HG03095 (cell line): Measurements from ENCODE around the gene LAMB4.

ENCODE experiments used
- ATAC-seq: cut with Tn5 transposase; IDR thresholded peaks from one replicate; pipeline ENCODE4 v1.9.1; 2021; ENCODE audit warnings: moderate library complexity; ENCODE audit not compliant: unreplicated experiment

Gene LAMB4

DNA sequence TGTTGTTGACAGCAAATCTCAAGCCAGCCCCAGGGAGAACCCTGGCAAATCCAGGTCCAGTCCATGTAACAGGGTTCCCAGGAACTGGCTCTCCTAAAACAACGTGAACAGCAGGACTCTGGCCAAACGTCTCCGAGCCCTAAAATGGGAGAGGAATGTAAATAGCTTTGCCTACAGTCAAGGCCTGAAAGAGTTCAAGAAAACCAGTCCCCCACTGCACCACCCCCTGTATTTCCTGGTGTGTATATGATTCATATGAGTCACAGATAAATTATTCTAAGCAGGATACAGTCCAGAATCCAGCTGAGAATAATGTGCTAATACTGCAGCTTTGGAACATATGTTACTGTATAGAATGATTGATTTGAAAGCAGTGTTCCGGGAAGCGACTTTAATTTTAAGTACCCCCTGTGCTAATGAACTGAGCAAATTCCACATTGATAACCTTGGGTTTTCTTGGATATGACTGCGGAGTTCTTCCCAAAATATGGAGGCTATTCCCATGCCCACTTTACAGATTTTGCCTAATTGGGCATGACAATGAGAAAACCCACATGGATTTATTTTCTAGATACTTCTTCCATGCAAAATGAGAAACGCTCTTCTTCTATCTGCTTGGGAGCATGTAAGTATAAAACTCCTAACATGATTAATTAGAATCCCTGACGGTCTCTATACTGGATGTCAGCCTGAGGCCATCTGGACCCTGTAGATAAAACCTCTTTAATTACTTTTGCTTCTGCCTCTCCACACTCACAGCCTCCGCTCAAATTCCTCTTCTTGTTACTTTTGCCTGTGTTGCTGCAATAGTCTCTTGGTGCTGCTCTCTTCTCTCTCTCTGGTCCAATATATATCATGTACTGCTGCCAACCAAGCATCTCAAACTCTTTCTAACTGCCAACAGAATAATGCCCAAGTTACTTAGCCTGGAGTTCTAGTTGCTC, 50.2 kb downstream of the LAMB4 start:
- no peak for ATAC-seq

DNA sequence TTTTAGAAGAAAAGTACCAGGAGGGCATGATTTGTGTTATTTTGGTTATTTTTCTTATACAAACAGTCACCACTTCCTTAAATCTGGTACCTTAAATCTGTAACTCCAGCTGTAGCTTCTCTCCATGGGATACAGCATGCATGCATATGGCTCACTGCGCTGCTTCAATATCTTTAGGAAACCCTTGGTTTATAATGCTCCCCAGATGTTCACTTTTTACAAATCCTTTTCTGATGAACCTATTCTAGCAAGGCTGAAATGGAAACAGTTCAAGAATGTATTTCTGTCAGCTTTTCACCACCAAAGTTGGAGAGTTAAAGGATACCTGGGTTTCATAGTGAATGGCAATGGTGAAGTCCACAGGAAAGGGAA, 50.9 kb downstream of the LAMB4 start:
- no peak for ATAC-seq

DNA sequence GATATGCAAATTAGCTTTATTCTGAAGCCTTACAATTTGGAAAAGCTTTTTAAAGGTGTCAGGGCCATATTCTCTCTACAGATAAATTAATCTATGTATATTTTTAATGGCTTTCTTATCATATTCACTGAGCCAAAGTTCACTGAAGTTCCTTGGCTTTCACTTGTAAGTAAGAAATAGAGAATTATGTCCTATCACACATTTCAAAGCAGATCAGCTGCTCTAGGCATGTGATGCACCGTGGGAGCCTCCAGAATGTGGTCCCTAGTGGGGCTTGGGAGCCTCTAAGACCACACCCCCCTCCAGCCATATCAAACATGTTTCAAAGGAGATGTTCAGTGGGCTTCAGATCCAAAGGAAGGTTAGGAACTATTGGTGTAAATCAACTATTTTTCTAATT, 51.5 kb downstream of the LAMB4 start:
- ATAC-seq = no peak

- no peak for ATAC-seq
Observed at GRCh38 chr7:108078211-108078673, 51.9 kb downstream of the LAMB4 start.

GRCh38 chr7:108077709-108078108, 52.5 kb downstream of the LAMB4 start:
- no peak for ATAC-seq

GRCh38 chr7:108076156-108076555, 54.0 kb downstream of the LAMB4 start:
- no peak for ATAC-seq

- ATAC-seq = no peak
Observed at GRCh38 chr7:108073305-108074070, 56.7 kb downstream of the LAMB4 start.

GRCh38 chr7:108072739-108073138, 57.4 kb downstream of the LAMB4 start:
- no peak for ATAC-seq

DNA sequence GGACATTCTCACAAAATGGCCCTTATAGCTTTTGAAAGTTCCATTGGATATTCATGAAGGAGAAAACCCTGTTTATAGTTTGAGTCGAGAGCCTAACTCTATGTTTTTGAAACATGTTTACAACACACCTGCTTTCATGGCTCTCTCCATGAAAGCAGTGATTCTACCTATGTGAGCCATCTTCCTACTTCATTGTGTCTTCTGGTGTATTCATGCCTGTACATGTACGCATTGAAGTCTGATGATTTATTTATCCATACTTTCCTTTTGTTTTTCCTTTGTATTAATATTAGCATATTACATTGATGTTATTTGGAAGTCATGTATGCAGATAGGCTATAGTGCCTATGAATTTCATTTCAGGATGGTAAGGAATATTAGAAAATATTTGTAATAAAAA, 58.0 kb downstream of the LAMB4 start:
- no peak for ATAC-seq

GRCh38 chr7:108071551-108071950, 58.6 kb downstream of the LAMB4 start:
- ATAC-seq = no peak

DNA sequence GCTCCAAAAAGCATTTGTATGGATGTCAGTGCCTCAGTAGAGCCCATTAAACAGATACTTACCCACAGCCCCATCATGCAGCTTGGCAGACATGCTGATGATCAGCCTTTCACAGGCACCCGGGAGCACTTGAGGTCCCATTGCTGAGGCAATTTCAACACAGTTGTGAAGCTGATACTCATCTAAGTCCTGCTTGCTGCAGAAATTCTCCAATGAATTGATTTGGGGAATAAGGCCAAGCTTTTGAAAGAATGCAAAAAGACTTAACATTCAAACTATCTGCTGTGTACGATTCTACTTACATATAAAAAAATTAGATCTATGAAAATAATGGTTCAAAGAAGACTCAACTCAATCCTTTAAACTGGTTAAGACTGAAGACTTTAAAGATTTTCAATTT, 60.5 kb downstream of the LAMB4 start:
- no peak for ATAC-seq

- no peak for ATAC-seq
Observed at GRCh38 chr7:108067844-108068243, 62.3 kb downstream of the LAMB4 start.

DNA sequence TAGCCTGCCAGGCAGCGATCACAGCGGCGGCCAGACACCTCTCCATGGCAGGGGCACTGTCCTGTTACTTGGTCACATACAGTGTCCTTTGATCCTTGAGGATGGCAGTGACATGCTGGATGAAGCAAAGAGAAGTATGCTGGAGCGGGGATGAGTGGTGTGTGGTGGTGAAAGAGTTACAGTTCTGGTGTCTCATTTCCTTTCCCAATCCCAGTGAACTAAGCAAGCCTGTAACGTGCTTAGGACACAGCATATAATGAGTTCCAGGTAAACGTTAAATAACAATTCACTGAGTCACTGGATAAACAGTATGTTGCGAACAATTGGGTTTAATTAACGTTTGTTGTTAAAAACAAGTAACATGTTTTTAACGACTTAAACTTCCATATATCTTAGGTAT, 63.7 kb downstream of the LAMB4 start:
- ATAC-seq = no peak

GRCh38 chr7:108063520-108063933, 66.6 kb downstream of the LAMB4 start:
- ATAC-seq = no peak

DNA sequence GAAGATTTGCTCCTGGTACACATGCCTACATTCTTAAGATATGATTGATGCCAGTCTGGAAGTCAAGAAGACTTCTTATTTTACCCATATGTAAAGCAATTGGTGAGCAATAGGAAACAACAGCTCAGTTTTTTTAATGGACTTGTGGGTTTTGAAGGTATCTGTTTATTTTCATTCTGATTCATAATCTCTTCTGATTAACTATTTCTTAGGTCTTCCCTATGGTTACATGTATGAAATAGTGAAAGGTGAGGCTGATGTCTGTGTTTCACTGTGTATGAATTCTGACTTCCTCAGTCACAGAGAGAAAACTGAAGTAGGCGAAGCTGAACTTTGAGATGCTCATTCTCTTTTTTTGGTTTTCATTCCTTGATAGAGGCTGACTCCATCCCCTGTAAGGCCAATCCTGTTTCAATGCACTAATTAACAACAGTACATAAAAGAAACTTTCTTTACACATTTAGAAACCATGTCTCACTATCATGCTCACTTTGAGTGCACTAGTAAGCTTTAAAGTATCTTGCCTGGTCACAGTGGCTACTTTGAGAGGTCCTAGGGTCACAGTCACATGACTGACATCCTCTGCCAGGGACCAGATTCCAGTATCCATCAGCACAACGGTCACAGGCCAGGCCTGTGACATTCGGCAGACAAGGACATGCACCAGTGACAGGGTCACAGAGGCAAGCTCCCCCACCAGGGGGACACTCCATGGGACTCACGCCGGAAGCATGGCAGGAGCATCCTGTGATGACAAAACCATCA, 67.7 kb downstream of the LAMB4 start:
- no peak for ATAC-seq

GRCh38 chr7:108059526-108059925, 70.6 kb downstream of the LAMB4 start:
- ATAC-seq = no peak

DNA sequence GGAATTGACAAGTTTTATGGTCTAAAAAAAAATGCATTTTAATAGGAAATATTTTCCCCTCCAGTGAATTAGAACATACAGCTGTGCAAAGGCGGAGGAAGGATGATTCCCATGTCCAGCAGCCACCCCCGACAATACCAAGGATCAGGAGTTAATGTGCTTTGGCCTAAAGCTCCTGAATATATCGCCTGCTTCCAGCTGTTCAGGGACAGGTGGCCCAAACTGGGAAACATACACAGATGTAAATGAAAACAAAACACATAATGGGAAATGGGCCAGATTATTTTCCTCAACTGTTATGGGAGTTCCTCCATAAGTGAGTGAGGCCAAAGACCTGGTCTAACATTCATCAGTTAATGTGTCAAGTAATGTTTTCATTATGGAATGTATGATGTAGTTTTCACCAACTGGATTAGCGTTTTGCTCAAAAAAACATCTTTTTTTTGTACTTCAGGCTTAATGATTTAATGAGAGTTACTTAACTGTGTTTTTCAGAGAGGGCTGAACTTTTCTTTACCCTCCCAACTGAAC, 72.1 kb downstream of the LAMB4 start:
- ATAC-seq = no peak

- ATAC-seq = no peak
Observed at GRCh38 chr7:108055611-108056021, 74.5 kb downstream of the LAMB4 start.

GRCh38 chr7:108054537-108054936, 75.6 kb downstream of the LAMB4 start:
- ATAC-seq = no peak

GRCh38 chr7:108053250-108053649, 76.9 kb downstream of the LAMB4 start:
- no peak for ATAC-seq

DNA sequence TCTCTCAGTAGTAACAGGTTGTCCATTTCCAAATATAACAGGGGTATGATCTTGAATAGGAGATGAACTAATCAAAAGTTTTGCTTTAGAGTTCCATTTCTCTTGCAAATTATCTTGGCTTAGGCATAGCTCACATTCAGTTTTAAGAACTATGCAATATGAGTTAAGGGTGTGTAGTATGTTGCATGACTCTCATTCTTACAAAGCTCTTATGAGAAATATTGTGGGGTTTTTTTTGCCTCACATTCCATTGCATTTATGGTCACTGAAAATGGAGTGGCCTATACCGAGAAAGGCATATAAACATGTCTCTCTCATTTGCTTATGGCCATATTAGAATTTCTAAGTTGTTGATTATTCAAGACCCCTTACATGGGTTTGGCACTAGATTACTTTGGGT, 78.7 kb downstream of the LAMB4 start:
- ATAC-seq = no peak
